Right lobe of liver (tissue), 4 donors: ENCODE measurements around the gene ACTR3C.
"Not testable (repeated sequence)": the region's sequence is repeated elsewhere in the genome, so short reads cannot be mapped to it uniquely, and the experiment has no call there.

Source experiments
- CTCF ChIP-seq, 4 donors: fragments of 200-600 bp in 3 of 4; fragments of 450-650 bp in 1 of 4; IDR thresholded peaks; one replicate each; pipeline versions ENCODE4 v1.5.1 to v1.8.0; 2016 to 2022; ENCODE audit warnings: antibody characterized with exemption in 4 of 4, mild to moderate bottlenecking in 2 of 4
- POLR2A ChIP-seq: fragments of 450-650 bp; IDR thresholded peaks from one replicate; pipeline ENCODE4 v1.6.1; 2017; ENCODE audit warnings: antibody characterized with exemption, mild to moderate bottlenecking
- donor health status: DM: no; HTN: no; CAD: no.
- donor health status: DM: no; HTN: no; CAD: no.
- donor health status: DM: no; HTN: yes; CAD: no.

- not testable (repeated sequence) for TF ChIP-seq POLR2A; CTCF (IDR thresholded peaks at IDR 0.05)
These were observed 102.6 kb downstream of the ACTR3C start for GRCh38 chr7:150220673-150221181.
